Measurements from ENCODE around the gene CTDSP2. TPM values are rescaled to one million over a fixed set of nuclear protein-coding genes. Genes with fewer than 3 reads are reported as not detected.
"Not testable (repeated sequence)": the region's sequence is repeated elsewhere in the genome, so short reads cannot be mapped to it uniquely, and the experiment has no call there.

CTDSP2 gene
- total RNA-seq, 1 experiment from 2014 or later, result 26.9 TPM

- no peak for DNase-seq (ENCODE audit: low spot score)
Measured at GRCh38 chr12:57852620-57853500, 6.3 kb upstream of the CTDSP2 start.

GRCh38 chr12:57852200-57852599, 5.7 kb upstream of the CTDSP2 start:
- no peak for DNase-seq (ENCODE audit: low spot score)

GRCh38 chr12:57851552-57851951, 5.0 kb upstream of the CTDSP2 start:
- no peak for DNase-seq (ENCODE audit: low spot score)

GRCh38 chr12:57850854-57851430, 4.4 kb upstream of the CTDSP2 start:
- no peak for DNase-seq (ENCODE audit: low spot score)

GRCh38 chr12:57849447-57849846, 2.9 kb upstream of the CTDSP2 start:
- DNase-seq (ENCODE audit: low spot score), result not testable (repeated sequence)

GRCh38 chr12:57849035-57849434, 2.5 kb upstream of the CTDSP2 start:
- DNase-seq (ENCODE audit: low spot score), result no peak

- DNase-seq (ENCODE audit: low spot score), result no peak
Measured at GRCh38 chr12:57848208-57848607, 1.7 kb upstream of the CTDSP2 start.

GRCh38 chr12:57846285-57846576, 298 bp downstream of the CTDSP2 start:
- no peak for DNase-seq (ENCODE audit: low spot score)

GRCh38 chr12:57845478-57846284, 848 bp downstream of the CTDSP2 start:
- DNase-seq (ENCODE audit: low spot score), result no peak

- DNase-seq (ENCODE audit: low spot score), result peak; percentile 37
Measured at GRCh38 chr12:57844709-57845477, 1.6 kb downstream of the CTDSP2 start.

- DNase-seq (ENCODE audit: low spot score), result no peak
Measured at GRCh38 chr12:57842342-57843294, 3.9 kb downstream of the CTDSP2 start.

GRCh38 chr12:57841445-57841844, 5.1 kb downstream of the CTDSP2 start:
- DNase-seq (ENCODE audit: low spot score), result no peak

- DNase-seq (ENCODE audit: low spot score), result no peak
Measured at GRCh38 chr12:57840726-57841125, 5.8 kb downstream of the CTDSP2 start.

- no peak for DNase-seq (ENCODE audit: low spot score)
Measured at GRCh38 chr12:57839996-57840395, 6.5 kb downstream of the CTDSP2 start.

- no peak for DNase-seq (ENCODE audit: low spot score)
Measured at GRCh38 chr12:57838594-57839302, 7.8 kb downstream of the CTDSP2 start.

- DNase-seq (ENCODE audit: low spot score), result peak; percentile 68
Measured at GRCh38 chr12:57837864-57838562, 8.5 kb downstream of the CTDSP2 start.

- peak; percentile 79 for DNase-seq (ENCODE audit: low spot score)
Measured at GRCh38 chr12:57836442-57837375, 9.8 kb downstream of the CTDSP2 start.

Data from A172 (cell line).